H1 (cell line): ENCODE results near the gene RAB40B. TPM values are rescaled to one million over a fixed set of nuclear protein-coding genes. Genes with fewer than 3 reads are reported as not detected.

ENCODE experiments used
- CTBP2 ChIP-seq: IDR thresholded peaks from 2 replicates; pipeline ENCODE4 v1.7.0; 2011; ENCODE audit warnings: borderline replicate concordance, mild to moderate bottlenecking, moderate library complexity, mixed read lengths, low read length; ENCODE audit not compliant: insufficient read depth, insufficient read length
- EZH2 ChIP-seq: fragments of 200-600 bp; sonication (generic); IDR thresholded peaks from 2 replicates; pipeline ENCODE4 v1.7.1; 2012; ENCODE audit warnings: low read depth, mild to moderate bottlenecking, moderate library complexity, low read length, inconsistent platforms; ENCODE audit not compliant: severe bottlenecking
- PHF8 ChIP-seq: fragments of 200-600 bp; sonication (generic); conservative IDR thresholded peaks from 2 replicates; pipeline ENCODE4 v1.7.1; 2012; ENCODE audit warnings: low read depth, mild to moderate bottlenecking, inconsistent platforms, low read length, moderate library complexity
- TAF1 ChIP-seq: IDR thresholded peaks from 2 replicates; pipeline ENCODE4 v1.6.1; 2011; ENCODE audit warnings: mild to moderate bottlenecking, low read depth, low read length
- ZNF274 ChIP-seq: IDR thresholded peaks from 2 replicates; pipeline ENCODE4 v1.7.0; 2012; ENCODE audit warnings: low read length, borderline replicate concordance; ENCODE audit errors: extremely low read depth
- polyA plus RNA-seq, 7 experiments: library from polyadenylated mRNA; depleted of rRNA in 3 of 7; stranded (reverse) in 5 of 7; unstranded in 2 of 7; fragments of >200 nt in 5 of 7; fragments of 200-250 nt in 2 of 7; gene quantifications; 1 replicate in 5 of 7; 2 replicates in 1 of 7; 4 replicates in 1 of 7; pipeline versions ENCODE4 v1.2.1 to v1.2.3, GENCODE V29; 2011 to 2013; ENCODE audit warnings: missing spikeins in 2 of 7, mixed read lengths in 2 of 7
- total RNA-seq: library from RNA; stranded (reverse); fragmentation: NEBNext Ultra II Directional; extraction: Animal tissue kit (Norgen Biotek cat#: 25700); gene quantifications from 2 replicates; pipeline ENCODE4 v1.2.1, GENCODE V29; 2021

The RAB40B gene
- total and polyA plus RNA-seq, 2 of the 8 experiments (the other 6 are each of a cell fraction or from before 2014, with no cell fraction given), result 3.1 to 4.6 TPM

DNA sequence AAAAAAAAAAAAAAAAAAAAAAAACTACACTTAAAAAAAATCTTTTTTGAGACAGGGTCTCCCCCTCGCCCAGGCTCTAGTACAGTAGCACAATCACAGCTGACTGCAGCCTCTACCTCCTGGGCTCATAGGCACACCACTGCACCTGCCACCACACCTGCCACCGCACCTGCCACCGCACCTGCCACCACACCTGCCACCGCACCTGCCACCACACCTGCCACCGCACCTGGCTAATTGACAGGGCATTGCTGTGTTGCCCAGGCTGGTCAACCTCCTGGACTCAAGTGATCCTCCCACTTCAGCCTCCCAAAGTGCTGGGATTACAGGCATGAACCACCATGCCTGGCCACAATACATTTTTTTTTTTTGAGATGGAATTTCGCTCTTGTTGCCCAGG is 32.6 kb downstream of the RAB40B start (continued):
- no peak for TF ChIP-seq ZNF274
- no peak for TF ChIP-seq PHF8
- TF ChIP-seq CTBP2, result no peak
- no peak for TF ChIP-seq EZH2
- no peak for TF ChIP-seq TAF1
